GM12878 (cell line): ENCODE results near the gene RASSF4.

Source experiments
- EZH2 ChIP-seq: IDR thresholded peaks from 2 replicates; pipeline ENCODE4 v1.6.1; 2012; ENCODE audit warnings: low read depth, mild to moderate bottlenecking, control low read depth, inconsistent platforms, low read length, borderline replicate concordance; ENCODE audit not compliant: control insufficient read depth
- FOXM1 ChIP-seq: IDR thresholded peaks from 2 replicates; pipeline ENCODE4 v1.6.1; 2012; ENCODE audit warnings: low read depth, mild to moderate bottlenecking, inconsistent platforms, low read length, moderate library complexity
- JUNB ChIP-seq: IDR thresholded peaks from 2 replicates; pipeline ENCODE4 v1.6.1; 2016; ENCODE audit warnings: antibody characterized with exemption, mild to moderate bottlenecking
- NFIC ChIP-seq: IDR thresholded peaks from 2 replicates; pipeline ENCODE4 v1.6.1; 2012; ENCODE audit warnings: low read depth, mild to moderate bottlenecking, inconsistent platforms, low read length, moderate library complexity
- NFYB ChIP-seq: IDR thresholded peaks from 2 replicates; pipeline ENCODE4 v1.6.1; 2011; ENCODE audit warnings: low read depth, mild to moderate bottlenecking, low read length, improper control_type of control experiment, moderate library complexity; ENCODE audit not compliant: insufficient read depth
- POLR2A ChIP-seq: IDR thresholded peaks from 2 replicates; pipeline ENCODE4 v1.6.1; 2011; ENCODE audit warnings: low read depth, mild to moderate bottlenecking, low read length
- RB1 ChIP-seq: fragments of 450-650 bp; formaldehyde crosslinking; IDR thresholded peaks from 2 replicates; pipeline ENCODE4 v1.6.1; 2017; ENCODE audit warnings: mild to moderate bottlenecking, borderline replicate concordance
- STAT1 ChIP-seq: fragments of 450-650 bp; conservative IDR thresholded peaks from 2 replicates; pipeline ENCODE4 v1.6.1; 2014; ENCODE audit warnings: antibody characterized with exemption, mild to moderate bottlenecking
- SUPT20H ChIP-seq: IDR thresholded peaks from 2 replicates; pipeline ENCODE4 v1.6.1; 2011; ENCODE audit warnings: low read depth, mild to moderate bottlenecking, low read length, moderate library complexity, borderline replicate concordance; ENCODE audit not compliant: control insufficient read depth
- TCF7 ChIP-seq: IDR thresholded peaks from 2 replicates; pipeline ENCODE4 v1.6.1; 2014; ENCODE audit warnings: antibody characterized with exemption, borderline replicate concordance
- TF ChIP-seq, protein P1 (sequence below), 3 experiments: IDR thresholded peaks in 2 of 3; conservative IDR thresholded peaks in 1 of 3; 2 replicates each; pipeline ENCODE4 v1.5.1; 2011; ENCODE audit warnings: low read depth in 3 of 3, low read length in 3 of 3, mild to moderate bottlenecking in 3 of 3, control low read depth in 2 of 3, moderate library complexity in 2 of 3, inconsistent platforms in 1 of 3, mixed read lengths in 1 of 3; ENCODE audit not compliant: control insufficient read depth in 2 of 3, insufficient read depth in 1 of 3; ENCODE audit errors: extremely low read depth in 1 of 3
- TF ChIP-seq, protein P2 (sequence below): IDR thresholded peaks from 2 replicates; pipeline ENCODE4 v1.6.1; 2012; ENCODE audit warnings: mild to moderate bottlenecking, low read depth, low read length
- TF ChIP-seq, protein P3 (sequence below): IDR thresholded peaks from 2 replicates; pipeline ENCODE4 v1.6.1; 2011; ENCODE audit warnings: low read depth, mild to moderate bottlenecking, low read length, moderate library complexity, borderline replicate concordance; ENCODE audit errors: extremely low read depth

DNA sequence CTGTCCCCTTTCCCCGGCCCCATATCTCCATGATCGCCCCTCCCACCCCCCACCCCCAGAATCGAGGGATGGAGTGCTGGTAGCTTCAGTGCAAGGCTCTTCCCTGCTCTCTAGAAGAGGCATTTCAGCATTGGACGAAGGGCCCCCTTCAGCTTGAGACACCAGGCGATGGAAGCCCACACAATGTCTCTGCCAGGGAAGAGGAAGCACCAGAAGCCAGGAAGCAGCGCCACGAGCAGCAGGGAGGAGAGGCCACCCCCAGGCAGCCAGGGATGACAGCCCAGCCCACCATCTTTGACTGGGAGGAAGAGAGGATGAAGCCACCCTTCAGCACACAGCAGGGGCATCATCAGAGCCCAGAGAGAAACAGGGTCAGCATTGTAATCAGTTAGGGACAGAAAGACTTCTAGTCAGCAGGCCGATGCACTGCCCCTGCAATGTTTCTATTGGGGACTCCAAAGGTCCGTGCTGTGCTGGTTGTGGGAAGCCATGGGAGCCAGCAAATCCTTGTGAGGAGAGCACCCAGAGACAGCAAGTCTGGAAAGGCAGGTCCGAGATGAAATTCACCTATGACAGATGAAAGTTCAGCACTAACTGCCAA, 32.8 kb upstream of the RASSF4 start:
- TF ChIP-seq, protein P1, sequence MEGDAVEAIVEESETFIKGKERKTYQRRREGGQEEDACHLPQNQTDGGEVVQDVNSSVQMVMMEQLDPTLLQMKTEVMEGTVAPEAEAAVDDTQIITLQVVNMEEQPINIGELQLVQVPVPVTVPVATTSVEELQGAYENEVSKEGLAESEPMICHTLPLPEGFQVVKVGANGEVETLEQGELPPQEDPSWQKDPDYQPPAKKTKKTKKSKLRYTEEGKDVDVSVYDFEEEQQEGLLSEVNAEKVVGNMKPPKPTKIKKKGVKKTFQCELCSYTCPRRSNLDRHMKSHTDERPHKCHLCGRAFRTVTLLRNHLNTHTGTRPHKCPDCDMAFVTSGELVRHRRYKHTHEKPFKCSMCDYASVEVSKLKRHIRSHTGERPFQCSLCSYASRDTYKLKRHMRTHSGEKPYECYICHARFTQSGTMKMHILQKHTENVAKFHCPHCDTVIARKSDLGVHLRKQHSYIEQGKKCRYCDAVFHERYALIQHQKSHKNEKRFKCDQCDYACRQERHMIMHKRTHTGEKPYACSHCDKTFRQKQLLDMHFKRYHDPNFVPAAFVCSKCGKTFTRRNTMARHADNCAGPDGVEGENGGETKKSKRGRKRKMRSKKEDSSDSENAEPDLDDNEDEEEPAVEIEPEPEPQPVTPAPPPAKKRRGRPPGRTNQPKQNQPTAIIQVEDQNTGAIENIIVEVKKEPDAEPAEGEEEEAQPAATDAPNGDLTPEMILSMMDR (IDR thresholded peaks at IDR 0.05 in 2 of 3, conservative IDR thresholded peaks at IDR 0.05 in 1 of 3; ENCODE audit: control insufficient read depth in 2 of 3, extremely low read depth in 1 of 3, insufficient read depth in 1 of 3, low read depth in 3 of 3, low read length in 3 of 3), result no peak
- no peak for TF ChIP-seq JUNB
- no peak for TF ChIP-seq FOXM1
- TF ChIP-seq, protein P2, sequence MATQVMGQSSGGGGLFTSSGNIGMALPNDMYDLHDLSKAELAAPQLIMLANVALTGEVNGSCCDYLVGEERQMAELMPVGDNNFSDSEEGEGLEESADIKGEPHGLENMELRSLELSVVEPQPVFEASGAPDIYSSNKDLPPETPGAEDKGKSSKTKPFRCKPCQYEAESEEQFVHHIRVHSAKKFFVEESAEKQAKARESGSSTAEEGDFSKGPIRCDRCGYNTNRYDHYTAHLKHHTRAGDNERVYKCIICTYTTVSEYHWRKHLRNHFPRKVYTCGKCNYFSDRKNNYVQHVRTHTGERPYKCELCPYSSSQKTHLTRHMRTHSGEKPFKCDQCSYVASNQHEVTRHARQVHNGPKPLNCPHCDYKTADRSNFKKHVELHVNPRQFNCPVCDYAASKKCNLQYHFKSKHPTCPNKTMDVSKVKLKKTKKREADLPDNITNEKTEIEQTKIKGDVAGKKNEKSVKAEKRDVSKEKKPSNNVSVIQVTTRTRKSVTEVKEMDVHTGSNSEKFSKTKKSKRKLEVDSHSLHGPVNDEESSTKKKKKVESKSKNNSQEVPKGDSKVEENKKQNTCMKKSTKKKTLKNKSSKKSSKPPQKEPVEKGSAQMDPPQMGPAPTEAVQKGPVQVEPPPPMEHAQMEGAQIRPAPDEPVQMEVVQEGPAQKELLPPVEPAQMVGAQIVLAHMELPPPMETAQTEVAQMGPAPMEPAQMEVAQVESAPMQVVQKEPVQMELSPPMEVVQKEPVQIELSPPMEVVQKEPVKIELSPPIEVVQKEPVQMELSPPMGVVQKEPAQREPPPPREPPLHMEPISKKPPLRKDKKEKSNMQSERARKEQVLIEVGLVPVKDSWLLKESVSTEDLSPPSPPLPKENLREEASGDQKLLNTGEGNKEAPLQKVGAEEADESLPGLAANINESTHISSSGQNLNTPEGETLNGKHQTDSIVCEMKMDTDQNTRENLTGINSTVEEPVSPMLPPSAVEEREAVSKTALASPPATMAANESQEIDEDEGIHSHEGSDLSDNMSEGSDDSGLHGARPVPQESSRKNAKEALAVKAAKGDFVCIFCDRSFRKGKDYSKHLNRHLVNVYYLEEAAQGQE, result no peak
- no peak for TF ChIP-seq RB1
- TF ChIP-seq NFYB, result no peak
- TF ChIP-seq EZH2, result no peak
- TF ChIP-seq STAT1, result no peak
- no peak for TF ChIP-seq SUPT20H
- TF ChIP-seq, protein P3, sequence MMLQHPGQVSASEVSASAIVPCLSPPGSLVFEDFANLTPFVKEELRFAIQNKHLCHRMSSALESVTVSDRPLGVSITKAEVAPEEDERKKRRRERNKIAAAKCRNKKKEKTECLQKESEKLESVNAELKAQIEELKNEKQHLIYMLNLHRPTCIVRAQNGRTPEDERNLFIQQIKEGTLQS, result no peak
- TF ChIP-seq TCF7, result no peak
- no peak for TF ChIP-seq POLR2A
- no peak for TF ChIP-seq NFIC
